Measurements from ENCODE around the gene POU2F1. TPM values are rescaled to one million over a fixed set of nuclear protein-coding genes. Genes with fewer than 3 reads are reported as not detected.

Gene POU2F1
- total and polyA plus RNA-seq, 8 donors: 1.2 to 36.2 (median 7.7) TPM

DNA sequence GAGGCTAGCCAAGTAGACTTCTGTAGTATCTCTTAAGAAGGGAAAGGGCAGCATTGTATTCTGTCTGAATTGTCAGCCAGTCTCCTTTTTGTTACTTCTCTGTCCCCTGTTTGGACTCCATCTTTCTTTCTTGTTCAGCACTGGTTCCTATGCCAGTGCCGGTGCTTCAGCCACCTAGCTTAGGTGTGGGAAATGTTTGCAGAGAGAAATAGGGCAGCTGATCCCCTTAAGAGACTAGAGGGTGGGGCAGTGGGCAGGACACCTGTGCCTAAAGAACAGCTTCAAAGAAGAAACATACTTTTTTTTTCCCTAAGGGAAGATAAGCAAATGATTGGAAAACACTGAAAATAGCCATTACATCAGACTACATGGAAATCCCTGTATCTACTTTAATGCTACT is 113.0 kb downstream of the POU2F1 start:
- DNase-seq: no peak
- WGBS, 5 donors: 72 to 95% (median 85%) methylated on average over 1 of the region's 1 CpG
- H3K4me1 ChIP-seq: peaks cover 0 to 34% (median 6%) of the 10 kb centered on the region in 4 donors
- intact Hi-C loops (cut with DNase I; ENCODE audit: low total_unique reads): no loop called here
- no peak overlapping the region for H3K27ac ChIP-seq
- no peak overlapping the region for H3K4me3 ChIP-seq
- H3K9me3 ChIP-seq: peaks cover 0 to 15% (median 12%) of the 10 kb centered on the region in 4 donors
- no peak for TF ChIP-seq POLR2AphosphoS5 (IDR thresholded peaks at IDR 0.05)
- TF ChIP-seq EP300 (IDR thresholded peaks at IDR 0.05): no peak
- TF ChIP-seq, protein P1, sequence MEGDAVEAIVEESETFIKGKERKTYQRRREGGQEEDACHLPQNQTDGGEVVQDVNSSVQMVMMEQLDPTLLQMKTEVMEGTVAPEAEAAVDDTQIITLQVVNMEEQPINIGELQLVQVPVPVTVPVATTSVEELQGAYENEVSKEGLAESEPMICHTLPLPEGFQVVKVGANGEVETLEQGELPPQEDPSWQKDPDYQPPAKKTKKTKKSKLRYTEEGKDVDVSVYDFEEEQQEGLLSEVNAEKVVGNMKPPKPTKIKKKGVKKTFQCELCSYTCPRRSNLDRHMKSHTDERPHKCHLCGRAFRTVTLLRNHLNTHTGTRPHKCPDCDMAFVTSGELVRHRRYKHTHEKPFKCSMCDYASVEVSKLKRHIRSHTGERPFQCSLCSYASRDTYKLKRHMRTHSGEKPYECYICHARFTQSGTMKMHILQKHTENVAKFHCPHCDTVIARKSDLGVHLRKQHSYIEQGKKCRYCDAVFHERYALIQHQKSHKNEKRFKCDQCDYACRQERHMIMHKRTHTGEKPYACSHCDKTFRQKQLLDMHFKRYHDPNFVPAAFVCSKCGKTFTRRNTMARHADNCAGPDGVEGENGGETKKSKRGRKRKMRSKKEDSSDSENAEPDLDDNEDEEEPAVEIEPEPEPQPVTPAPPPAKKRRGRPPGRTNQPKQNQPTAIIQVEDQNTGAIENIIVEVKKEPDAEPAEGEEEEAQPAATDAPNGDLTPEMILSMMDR (IDR thresholded peaks at IDR 0.05): no peak
- TF ChIP-seq POLR2A (IDR thresholded peaks at IDR 0.05): no peak
- no peaks in the 10 kb centered on the region for H3K27me3 ChIP-seq
- peaks cover 0 to 30% (median 2%) of the 10 kb centered on the region in 4 donors for H3K36me3 ChIP-seq

DNA sequence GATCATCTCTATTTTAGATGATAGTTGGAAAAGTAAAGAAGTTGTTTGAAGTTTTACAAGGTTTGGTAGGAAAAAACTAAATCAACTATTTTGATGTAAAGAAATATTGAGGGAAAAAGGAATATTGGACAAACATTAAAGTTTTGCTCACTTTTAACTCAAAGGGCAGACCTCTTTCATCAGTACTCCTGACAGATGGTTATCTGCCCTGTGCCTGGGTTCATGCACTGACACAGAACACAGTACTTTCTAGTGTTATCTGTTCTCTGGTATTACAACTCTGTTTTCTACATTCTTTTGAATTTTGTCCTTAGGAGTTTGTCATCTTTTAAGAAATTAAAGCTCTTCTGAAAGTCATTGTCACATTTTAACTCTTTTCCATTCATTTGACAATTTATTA is 118.7 kb downstream of the POU2F1 start:
- TF ChIP-seq, protein P1 (IDR thresholded peaks at IDR 0.05): no peak
- no peak for TF ChIP-seq EP300 (IDR thresholded peaks at IDR 0.05)
- no peak for DNase-seq
- H3K9me3 ChIP-seq: peaks cover 0 to 15% (median 12%) of the 10 kb centered on the region in 4 donors
- no peaks in the 10 kb centered on the region for H3K27me3 ChIP-seq
- no peak overlapping the region for H3K4me3 ChIP-seq
- peaks cover 0 to 5% (median 0%) of the 10 kb centered on the region in 4 donors for H3K4me1 ChIP-seq
- H3K27ac ChIP-seq: no peak overlapping the region
- intact Hi-C loops (cut with DNase I; ENCODE audit: low total_unique reads): no loop called here
- peaks cover 0 to 27% (median 2%) of the 10 kb centered on the region in 4 donors for H3K36me3 ChIP-seq

DNA sequence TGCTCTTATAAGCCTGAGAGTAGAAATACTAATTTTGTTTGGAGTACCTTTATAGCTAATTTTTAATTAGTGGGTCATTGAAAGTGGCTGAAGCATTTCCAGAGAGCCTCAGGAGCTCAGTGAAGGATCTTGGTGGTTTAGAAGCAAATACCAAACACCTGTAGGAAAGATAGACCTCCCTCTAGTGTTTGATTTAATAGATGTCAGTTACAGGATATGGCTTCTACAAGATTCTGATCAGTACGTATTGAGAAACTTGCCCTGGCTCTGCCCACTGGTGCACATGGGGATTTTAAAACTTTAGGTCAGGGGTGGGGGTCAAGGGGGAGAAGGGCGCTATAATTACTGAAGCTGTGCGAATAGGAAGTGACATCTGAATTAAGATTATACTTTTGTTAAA is 122.2 kb downstream of the POU2F1 start:
- TF ChIP-seq, protein P1 (IDR thresholded peaks at IDR 0.05): peak in 2 of 7 experiments; percentile 24 to 25
- no peak for TF ChIP-seq POLR2AphosphoS5 (IDR thresholded peaks at IDR 0.05)
- Histone ChIP-seq H3K4me1 (peaks cover 0 to 5% (median 0%) of the 10 kb centered on the region in 4 donors), H3K4me3 (no peak overlapping the region), H3K27ac (no peak overlapping the region), H3K9me3 (peaks cover 0 to 2% (median under 1%) of the 10 kb centered on the region in 4 donors), H3K27me3 (no peaks in the 10 kb centered on the region), H3K36me3 (peaks cover 0 to 10% (median under 1%) of the 10 kb centered on the region in 4 donors)
- 54 to 64% (median 63%) methylated on average over 3 of the region's 3 CpGs for whole genome bisulfite sequencing, 5 donors
- peak in 1 of 2 donors; percentile 35 for DNase-seq
- intact Hi-C loops (cut with DNase I; ENCODE audit: low total_unique reads): no loop called here

DNA sequence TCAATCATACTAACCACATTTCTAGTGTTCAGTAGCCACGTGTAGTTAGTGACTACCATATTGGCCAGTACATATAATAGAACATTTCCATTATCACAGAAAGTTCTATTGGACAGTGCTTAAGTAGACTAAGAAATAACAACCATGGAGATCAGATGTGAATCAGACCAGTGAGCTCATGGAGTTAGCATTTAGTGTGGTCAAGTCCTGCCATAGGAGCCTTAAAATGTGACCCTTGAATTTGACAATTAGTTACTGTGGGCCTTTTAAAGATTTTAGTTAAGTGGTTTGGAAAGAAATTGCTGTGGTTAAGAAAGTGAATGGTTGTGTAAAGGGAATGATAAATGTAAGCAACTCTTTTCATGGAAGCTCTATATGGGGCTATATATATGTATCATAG is 123.4 kb downstream of the POU2F1 start:
- TF ChIP-seq POLR2A (IDR thresholded peaks at IDR 0.05) (no peak), EP300 (IDR thresholded peaks at IDR 0.05) (no peak), POLR2AphosphoS5 (IDR thresholded peaks at IDR 0.05) (no peak)
- TF ChIP-seq, protein P1 (IDR thresholded peaks at IDR 0.05): no peak
- intact Hi-C loops (cut with DNase I; ENCODE audit: low total_unique reads): no loop called here
- H3K4me3 ChIP-seq: no peak overlapping the region
- H3K27ac ChIP-seq: no peak overlapping the region
- no peak for DNase-seq
- 84 to 100% (median 90%) methylated on average over 1 of the region's 1 CpG for WGBS, 5 donors
- no peaks in the 10 kb centered on the region for H3K9me3 ChIP-seq
- H3K27me3 ChIP-seq: no peaks in the 10 kb centered on the region
- peaks cover 0 to 5% (median 0%) of the 10 kb centered on the region in 4 donors for H3K4me1 ChIP-seq
- peaks cover 0 to 4% (median 0%) of the 10 kb centered on the region in 4 donors for H3K36me3 ChIP-seq

All from stomach (tissue), 9 donors.